Neuronal stem cell (in vitro differentiated cells): ENCODE data around the gene BHLHE40.
"Not testable (repeated sequence)": the region's sequence is repeated elsewhere in the genome, so short reads cannot be mapped to it uniquely, and the experiment has no call there.

Experiments used
- DNase-seq: peaks from one replicate; pipeline ENCODE4 v3.0.0-alpha.2; 2013; ENCODE audit warnings: low spot score
- H2AFZ ChIP-seq: one replicate; pipeline ENCODE4 v1.6.1; 2013; ENCODE audit warnings: mild to moderate bottlenecking, low read length, inconsistent platforms
- H2AK5ac ChIP-seq: 2 replicates; pipeline ENCODE4 v1.6.1; 2013; ENCODE audit warnings: low read depth, mild to moderate bottlenecking, inconsistent platforms, low read length, moderate library complexity, mixed read lengths
- H2BK120ac ChIP-seq: 2 replicates; pipeline ENCODE4 v1.6.1; 2013; ENCODE audit warnings: low read depth, mild to moderate bottlenecking, inconsistent platforms, low read length, moderate library complexity, mixed read lengths
- H2BK12ac ChIP-seq: one replicate; pipeline ENCODE4 v1.6.1; 2013; ENCODE audit warnings: low read length, inconsistent platforms
- H2BK15ac ChIP-seq: 2 replicates; pipeline ENCODE4 v1.6.1; 2013; ENCODE audit warnings: mild to moderate bottlenecking, low read length, inconsistent platforms, mixed read lengths
- H2BK5ac ChIP-seq: one replicate; pipeline ENCODE4 v1.6.1; 2013; ENCODE audit warnings: inconsistent platforms, mild to moderate bottlenecking, low read length, moderate library complexity
- H3K14ac ChIP-seq: one replicate; pipeline ENCODE4 v1.6.1; 2013; ENCODE audit warnings: low read length, inconsistent platforms
- H3K18ac ChIP-seq: 2 replicates; pipeline ENCODE4 v1.6.1; 2013; ENCODE audit warnings: low read length, inconsistent platforms
- H3K23ac ChIP-seq: 2 replicates; pipeline ENCODE4 v1.6.1; 2013; ENCODE audit warnings: low read depth, mild to moderate bottlenecking, mixed read lengths, low read length, inconsistent platforms; ENCODE audit not compliant: poor library complexity
- H3K27ac ChIP-seq: replicated peaks from 3 replicates; pipeline ENCODE4 v1.5.1; 2013; ENCODE audit warnings: low read length, inconsistent platforms
- H3K27me3 ChIP-seq, 3 experiments: 2 replicates each; pipeline ENCODE4 v1.6.1; 2013; ENCODE audit warnings: low read length in 3 of 3, mild to moderate bottlenecking in 2 of 3, inconsistent platforms in 1 of 3, low read depth in 1 of 3, mixed read lengths in 1 of 3, moderate library complexity in 1 of 3; ENCODE audit not compliant: control insufficient read depth in 3 of 3, insufficient read depth in 3 of 3
- H3K36me3 ChIP-seq, 2 donors: replicated peaks in 1 of 2; 2 replicates each; pipeline ENCODE4 v1.6.1; 2013; ENCODE audit warnings: low read length in 2 of 2; ENCODE audit not compliant: control insufficient read depth in 2 of 2, insufficient read depth in 2 of 2
- H3K4ac ChIP-seq: 2 replicates; pipeline ENCODE4 v1.6.1; 2013; ENCODE audit warnings: inconsistent platforms, mild to moderate bottlenecking, low read length, moderate library complexity
- H3K4me1 ChIP-seq, 2 donors: 1 replicate in 1 of 2; 2 replicates in 1 of 2; pipeline ENCODE4 v1.6.1; 2013; ENCODE audit warnings: low read length in 2 of 2, low read depth in 1 of 2; ENCODE audit not compliant: control insufficient read depth in 2 of 2, insufficient read depth in 1 of 2
- H3K4me2 ChIP-seq: one replicate; pipeline ENCODE4 v1.6.1; 2013; ENCODE audit warnings: mild to moderate bottlenecking, low read length, inconsistent platforms; ENCODE audit not compliant: insufficient read depth, poor library complexity, severe bottlenecking
- H3K4me3 ChIP-seq, 2 donors: 2 replicates each; pipeline ENCODE4 v1.5.1; 2013; ENCODE audit warnings: low read length in 2 of 2, mild to moderate bottlenecking in 2 of 2, inconsistent platforms in 1 of 2, moderate library complexity in 1 of 2
- H3K79me1 ChIP-seq: one replicate; pipeline ENCODE4 v1.6.1; 2013; ENCODE audit warnings: low read depth, mild to moderate bottlenecking, inconsistent platforms, low read length, moderate library complexity
- H3K9ac ChIP-seq: one replicate; pipeline ENCODE4 v1.6.1; 2013; ENCODE audit warnings: mild to moderate bottlenecking, low read depth, low read length, inconsistent platforms; ENCODE audit not compliant: poor library complexity
- H3K9me3 ChIP-seq, 2 donors: replicated peaks in 1 of 2; 2 replicates each; pipeline versions ENCODE3 to v1.6.1; 2013; ENCODE audit warnings: low read length in 2 of 2, mild to moderate bottlenecking in 2 of 2, inconsistent platforms in 1 of 2, low read depth in 1 of 2, mixed read lengths in 1 of 2, moderate library complexity in 1 of 2; ENCODE audit not compliant: control insufficient read depth in 2 of 2, insufficient read depth in 1 of 2
- H4K8ac ChIP-seq: one replicate; pipeline ENCODE4 v1.6.1; 2013; ENCODE audit warnings: low read depth, mild to moderate bottlenecking, inconsistent platforms, low read length, moderate library complexity
- H4K91ac ChIP-seq: one replicate; pipeline ENCODE4 v1.6.1; 2013; ENCODE audit warnings: low read length, low read depth, mild to moderate bottlenecking, inconsistent platforms; ENCODE audit not compliant: poor library complexity
- WGBS, 2 donors: extraction: QIAGEN DNeasy Blood & Tissue Kit; methylation state at CpG; one replicate each; pipeline ENCODE4 v1.1.7; 2013; ENCODE audit warnings: missing lambda C conversion rate in 2 of 2, mixed read lengths in 1 of 2; ENCODE audit not compliant: insufficient read length in 2 of 2, insufficient replicate concordance in 1 of 2; ENCODE audit errors: extremely low coverage in 2 of 2; 5-methylcytosine and 5-hydroxymethylcytosine counted together

The BHLHE40 gene

DNA sequence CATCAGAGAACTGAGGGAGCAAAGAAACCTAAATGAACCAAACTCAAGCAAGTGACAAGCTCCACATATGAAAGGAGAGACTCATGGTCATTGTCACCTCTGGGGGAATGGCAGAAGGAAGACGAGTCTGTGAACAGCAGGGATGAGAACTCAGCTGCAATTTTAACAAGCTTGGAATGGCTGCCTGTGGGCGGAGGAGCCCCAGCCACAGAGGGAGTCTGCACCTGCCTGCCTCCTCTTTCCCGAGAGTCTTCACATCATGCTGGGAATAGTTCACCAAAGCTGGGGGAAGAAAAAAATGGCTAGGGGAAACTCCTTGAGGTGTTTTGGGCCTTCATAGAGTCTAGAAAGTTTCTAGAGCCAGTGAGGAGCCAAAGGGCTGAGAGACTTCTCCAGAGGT, 21.3 kb upstream of the BHLHE40 start:
- Histone ChIP-seq H3K79me1 (no peaks in the 10 kb centered on the region), H4K8ac (no peak overlapping the region), H3K4me3 (no peak overlapping the region), H3K27me3 (no peaks in the 10 kb centered on the region), H3K4me1 (no peaks in the 10 kb centered on the region), H2AFZ (no peak overlapping the region), H2BK12ac (no peak overlapping the region), H3K23ac (no peak overlapping the region), H3K9me3 (no peaks in the 10 kb centered on the region), H2BK120ac (no peak overlapping the region), H4K91ac (no peak overlapping the region), H2BK5ac (no peak overlapping the region), H3K18ac (no peak overlapping the region), H3K27ac (no peak overlapping the region), H3K14ac (no peak overlapping the region), H3K9ac (no peak overlapping the region), H3K36me3 (no peaks in the 10 kb centered on the region), H2BK15ac (no peak overlapping the region), H3K4me2 (no peak overlapping the region), H3K4ac (no peak overlapping the region), H2AK5ac (no peak overlapping the region)
- no CpG with 5 or more reads among the region's 3 CpGs for WGBS, 2 donors
- no peak for DNase-seq

- H3K9me3 ChIP-seq: no peaks in the 10 kb centered on the region
- H2BK120ac ChIP-seq: no peak overlapping the region
- no peak overlapping the region for H3K23ac ChIP-seq
- no peak overlapping the region for H4K91ac ChIP-seq
- H3K27ac ChIP-seq: no peak overlapping the region
- H3K4me3 ChIP-seq: no peak overlapping the region
- H3K4me1 ChIP-seq: no peaks in the 10 kb centered on the region
- no peak overlapping the region for H3K14ac ChIP-seq
- H2AK5ac ChIP-seq: no peak overlapping the region
- no peak overlapping the region for H3K18ac ChIP-seq
- H2AFZ ChIP-seq: no peak overlapping the region
- H3K4ac ChIP-seq: no peak overlapping the region
- no peaks in the 10 kb centered on the region for H3K27me3 ChIP-seq
- H3K4me2 ChIP-seq: no peak overlapping the region
- no CpG with 5 or more reads among the region's 4 CpGs for WGBS, 2 donors
- no peak overlapping the region for H2BK15ac ChIP-seq
- DNase-seq: no peak
- no peak overlapping the region for H2BK12ac ChIP-seq
- no peak overlapping the region for H2BK5ac ChIP-seq
- H3K79me1 ChIP-seq: no peaks in the 10 kb centered on the region
- no peak overlapping the region for H3K9ac ChIP-seq
- H4K8ac ChIP-seq: no peak overlapping the region
- no peaks in the 10 kb centered on the region for H3K36me3 ChIP-seq
Observed at GRCh38 chr3:4959180-4959579, 20.1 kb upstream of the BHLHE40 start.

DNA sequence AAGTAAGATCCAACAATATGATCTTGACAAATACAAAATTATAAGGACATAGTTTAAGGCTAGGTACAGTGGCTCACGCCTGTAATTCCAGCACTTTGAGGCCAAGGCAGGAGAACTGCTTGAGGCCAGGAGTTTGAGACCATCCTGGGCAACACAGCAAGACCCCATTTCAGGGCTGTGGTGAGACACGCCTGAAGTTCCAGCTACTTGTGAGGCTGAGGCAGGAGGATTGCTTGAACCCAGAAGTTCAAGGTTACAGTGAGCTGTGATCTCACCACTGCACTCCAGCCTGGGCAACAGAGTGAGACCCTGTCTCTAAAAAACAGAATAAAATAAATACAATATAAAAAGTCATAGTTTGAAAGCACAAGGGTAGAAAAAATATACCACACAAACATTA, 17.4 kb upstream of the BHLHE40 start:
- not testable (repeated sequence) for H3K4me2 ChIP-seq, H3K79me1 ChIP-seq, H3K23ac ChIP-seq, H3K27ac ChIP-seq, H4K8ac ChIP-seq, H3K4me1 ChIP-seq, H3K4ac ChIP-seq, H3K36me3 ChIP-seq, DNase-seq, H2BK12ac ChIP-seq, H3K9me3 ChIP-seq, H3K18ac ChIP-seq, H3K27me3 ChIP-seq, H2AK5ac ChIP-seq, H4K91ac ChIP-seq, H3K14ac ChIP-seq, H2BK5ac ChIP-seq, H2BK120ac ChIP-seq, H3K4me3 ChIP-seq, H2AFZ ChIP-seq, H2BK15ac ChIP-seq
- peak overlapping the region; percentile 70 for H3K9ac ChIP-seq
- WGBS, 2 donors: no CpG with 5 or more reads among the region's 2 CpGs

DNA sequence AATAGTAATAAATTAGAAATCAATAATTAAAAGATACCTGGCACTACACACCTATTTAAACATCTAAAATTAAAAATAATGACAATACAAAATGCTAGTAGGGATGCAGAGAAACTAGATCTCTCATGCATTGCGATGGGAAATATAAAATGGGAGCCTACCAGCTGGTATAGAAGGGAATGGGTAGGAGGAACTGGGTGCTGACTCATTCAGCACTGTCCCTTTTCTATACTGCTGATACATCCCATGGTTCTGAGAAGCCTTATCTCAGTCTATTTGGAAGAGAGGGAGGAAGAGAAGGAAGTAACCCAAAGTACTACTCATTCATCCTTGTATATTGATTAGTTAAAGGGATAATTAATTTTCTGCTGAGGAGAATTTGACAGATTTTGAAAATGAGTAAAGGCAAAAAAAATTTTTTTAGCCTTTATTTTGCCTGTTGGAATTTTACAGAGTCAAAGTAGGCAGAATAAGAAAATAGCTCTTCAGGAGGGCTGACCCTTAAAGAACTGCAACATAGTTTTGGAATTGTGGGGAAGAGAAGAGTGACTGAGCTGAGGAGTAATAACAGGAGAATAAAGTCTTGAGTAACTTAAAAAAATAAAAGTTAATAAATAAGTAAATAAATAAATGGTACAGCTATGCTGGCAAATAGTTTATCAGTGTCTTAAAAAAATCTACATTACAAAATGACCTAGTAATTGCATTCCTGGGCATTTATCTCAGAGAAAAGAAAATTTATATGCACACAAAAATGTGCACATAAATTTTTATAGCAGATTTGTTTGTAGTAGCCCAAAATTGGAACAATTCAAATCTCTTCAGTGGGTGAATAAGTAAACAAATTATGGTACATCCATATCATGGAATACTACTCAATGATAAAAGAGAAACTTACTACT, 15.3 kb upstream of the BHLHE40 start:
- Histone ChIP-seq H2BK120ac (no peak overlapping the region), H3K4me2 (no peak overlapping the region), H4K8ac (no peak overlapping the region), H3K79me1 (no peaks in the 10 kb centered on the region), H3K27ac (no peak overlapping the region), H3K27me3 (no peaks in the 10 kb centered on the region), H3K4ac (no peak overlapping the region), H2BK15ac (no peak overlapping the region), H3K4me1 (no peaks in the 10 kb centered on the region), H3K4me3 (no peak overlapping the region), H3K9ac (no peak overlapping the region), H2BK12ac (no peak overlapping the region), H2BK5ac (no peak overlapping the region), H3K18ac (no peak overlapping the region), H4K91ac (no peak overlapping the region), H3K36me3 (no peaks in the 10 kb centered on the region), H3K9me3 (no peaks in the 10 kb centered on the region), H3K14ac (no peak overlapping the region), H3K23ac (no peak overlapping the region), H2AFZ (no peak overlapping the region), H2AK5ac (no peak overlapping the region)
- no peak for DNase-seq
- no CpG with 5 or more reads among the region's 1 CpG for WGBS, 2 donors
